RPMI7951 (cell line): ENCODE measurements around the gene ID3. TPM values are rescaled to one million over a fixed set of nuclear protein-coding genes. Genes with fewer than 3 reads are reported as not detected.
A peak's percentile ranks its signal among the peaks of the same experiment; 100 is the strongest.

Experiments used
- DNase-seq: peaks from one replicate; pipeline ENCODE4 v3.0.0-alpha.2; 2012; ENCODE audit warnings: low read depth
- total RNA-seq: library from RNA; depleted of rRNA; stranded (reverse); fragments of >200 nt; shearing (Covaris generic); gene quantifications from 2 replicates; pipeline ENCODE4 v1.2.3, GENCODE V29; 2014; rRNA removed

ID3 gene, protein sequence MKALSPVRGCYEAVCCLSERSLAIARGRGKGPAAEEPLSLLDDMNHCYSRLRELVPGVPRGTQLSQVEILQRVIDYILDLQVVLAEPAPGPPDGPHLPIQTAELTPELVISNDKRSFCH
- total RNA-seq, result 83.1 and 90.8 TPM in 2 replicates

GRCh38 chr1:23559136-23559984, at the start of gene ID3:
ID3 (minus strand) TSS chr1:23559501; CDS start chr1:23559426, 75 bp downstream.
- peak; percentile 96 for DNase-seq

DNA sequence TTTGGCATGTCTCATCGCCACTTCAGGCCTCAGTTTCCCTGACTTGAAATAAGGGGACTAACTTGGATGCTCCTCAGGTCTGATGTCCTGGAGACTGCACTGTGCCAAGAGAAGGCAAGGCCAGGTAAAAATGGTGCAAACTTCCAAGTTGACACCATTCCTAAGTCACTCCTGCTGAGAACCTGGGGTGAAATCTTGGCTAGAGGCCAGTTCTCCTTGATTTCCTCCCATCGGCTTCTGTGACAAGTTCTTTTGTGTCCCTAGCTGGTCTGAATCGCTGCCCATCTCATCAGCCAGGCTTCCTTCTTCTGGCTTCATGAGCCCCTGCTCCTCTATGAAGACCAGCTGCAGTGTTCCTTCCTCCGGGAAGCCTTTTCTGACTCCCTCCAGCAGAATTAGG, 48.6 kb upstream of the ID3 start:
- DNase-seq, result no peak

DNA sequence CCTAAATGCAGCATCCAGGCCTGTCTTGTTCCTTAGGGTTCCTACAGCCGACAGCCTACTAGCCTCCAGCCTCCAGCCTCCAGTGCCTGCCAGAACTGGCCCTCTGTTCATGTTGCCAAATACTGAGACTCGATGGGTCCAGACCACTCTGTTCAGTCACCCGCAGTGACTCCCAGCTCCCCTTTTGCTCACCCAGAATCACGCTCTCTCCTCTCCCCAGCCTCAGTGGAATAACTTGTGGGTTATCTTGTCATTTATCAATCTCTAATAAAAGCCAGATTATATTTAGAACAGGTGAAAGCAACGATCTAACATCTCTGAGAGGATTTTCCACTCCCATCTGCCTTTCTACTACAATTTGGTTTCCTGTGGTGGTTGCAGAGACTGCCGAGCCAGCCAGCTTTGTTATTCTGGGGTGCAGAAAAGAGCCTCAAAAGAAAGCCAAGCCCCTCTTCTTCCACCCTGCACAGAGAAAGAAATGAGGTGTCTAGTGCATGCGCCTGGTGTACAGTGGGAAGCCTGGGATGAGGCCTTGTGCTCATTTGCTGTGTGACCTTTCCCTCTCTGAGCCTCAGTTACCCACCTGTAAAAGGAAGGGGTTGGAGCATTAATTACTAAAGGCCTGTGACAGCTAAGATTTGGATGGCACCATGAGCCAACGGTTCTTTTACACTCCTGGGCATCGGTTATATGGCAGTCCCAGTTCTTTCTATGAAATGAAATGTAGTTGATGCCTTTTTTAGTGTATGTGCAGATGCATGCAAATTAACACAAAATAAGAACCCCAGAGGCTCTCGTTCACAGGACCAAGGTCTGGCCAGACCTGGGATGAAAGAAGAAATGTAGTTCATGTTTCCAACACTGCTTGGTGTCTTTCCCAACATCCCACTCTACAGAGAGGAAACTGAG, 42.9 kb upstream of the ID3 start:
- DNase-seq, result no peak

- DNase-seq, result no peak
Observed at GRCh38 chr1:23601135-23601967, 42.0 kb upstream of the ID3 start.

- DNase-seq, result no peak
Observed at GRCh38 chr1:23600283-23600682, 41.0 kb upstream of the ID3 start.

GRCh38 chr1:23599125-23599524, 39.8 kb upstream of the ID3 start:
- DNase-seq, result no peak

DNA sequence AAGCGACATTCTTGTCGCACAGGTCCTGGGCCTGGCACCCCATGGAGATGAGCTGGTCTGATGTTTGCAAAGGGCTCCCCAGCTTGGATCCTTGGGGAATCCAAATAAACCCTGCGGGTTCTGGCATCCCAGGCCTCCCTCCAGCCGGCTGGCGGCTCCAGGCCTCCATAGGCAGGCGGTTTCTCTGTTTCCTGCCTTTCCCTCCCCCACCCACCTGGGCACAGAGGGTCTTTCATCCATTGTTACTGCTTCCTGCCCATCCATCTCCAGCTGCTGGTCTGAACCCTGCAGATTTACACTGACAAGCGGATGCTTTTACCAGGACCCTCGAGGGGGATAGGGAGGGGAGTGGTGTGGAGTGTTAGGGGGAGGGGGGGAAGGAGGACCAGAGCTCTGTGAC, 39.1 kb upstream of the ID3 start:
- no peak for DNase-seq

- no peak for DNase-seq
Observed at GRCh38 chr1:23597635-23598388, 38.5 kb upstream of the ID3 start.

- DNase-seq, result no peak
Observed at GRCh38 chr1:23596382-23597358, 37.4 kb upstream of the ID3 start.

GRCh38 chr1:23594927-23595353, 35.6 kb upstream of the ID3 start:
- no peak for DNase-seq

DNA sequence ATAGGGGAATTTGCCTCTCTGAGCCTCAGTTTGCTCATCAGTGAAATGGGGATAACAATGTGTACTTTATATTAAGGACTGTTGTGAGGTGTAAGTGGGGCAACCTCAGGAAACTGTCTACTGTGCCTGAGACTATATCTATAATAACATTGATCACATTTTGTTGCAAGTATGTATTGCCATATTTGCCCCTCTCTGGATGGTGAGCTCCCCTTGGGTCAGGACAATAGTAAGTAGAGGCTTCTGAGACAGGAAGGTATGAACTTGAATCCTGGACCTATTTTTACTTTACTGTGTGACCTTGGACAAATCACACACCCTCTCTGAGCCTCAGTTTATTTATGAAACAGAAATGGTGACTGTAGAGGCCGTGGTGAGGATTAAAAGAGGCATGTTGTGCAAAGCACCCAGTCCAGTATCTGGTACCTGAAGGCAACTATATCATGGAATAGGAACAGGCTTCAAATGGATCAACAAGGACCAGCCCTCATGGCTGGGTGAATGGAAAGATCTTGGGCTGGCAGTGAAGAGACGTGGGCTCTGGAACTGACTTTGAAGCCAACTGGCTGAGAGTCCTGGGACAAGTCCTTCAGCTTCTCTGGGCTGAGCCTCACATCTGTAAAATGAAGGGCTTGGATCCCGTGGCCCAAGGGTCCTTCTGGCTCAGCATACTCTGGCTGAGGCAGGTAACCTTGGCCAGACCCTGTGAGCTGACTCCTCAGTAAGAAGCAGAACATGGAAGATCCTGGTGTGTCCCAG, 35.0 kb upstream of the ID3 start:
- no peak for DNase-seq

GRCh38 chr1:23593556-23594148, 34.4 kb upstream of the ID3 start:
- DNase-seq, result peak; percentile 70

DNA sequence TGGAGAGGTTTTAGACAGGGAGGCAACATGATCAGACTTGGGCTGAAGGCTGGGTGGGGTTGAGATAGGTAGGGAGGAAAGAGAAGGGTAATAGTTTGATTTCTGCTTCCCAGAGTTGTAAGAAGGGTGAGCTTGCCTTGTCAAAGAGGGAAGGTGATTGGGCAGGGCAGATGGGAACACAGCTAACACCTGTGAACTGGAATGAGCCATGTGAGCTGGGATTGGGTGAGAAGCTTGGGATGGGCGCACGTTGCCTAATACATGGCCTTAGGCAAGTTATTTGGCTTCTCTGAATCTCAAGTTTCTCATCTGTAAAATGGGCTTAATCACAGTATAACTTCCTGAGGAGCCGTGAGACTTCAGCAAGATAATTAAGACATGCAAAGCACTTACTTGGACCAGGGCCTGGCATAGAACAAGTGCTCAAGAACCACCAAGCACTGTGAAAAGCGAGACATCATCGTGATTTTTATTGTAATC, 33.8 kb upstream of the ID3 start:
- DNase-seq, result no peak

DNA sequence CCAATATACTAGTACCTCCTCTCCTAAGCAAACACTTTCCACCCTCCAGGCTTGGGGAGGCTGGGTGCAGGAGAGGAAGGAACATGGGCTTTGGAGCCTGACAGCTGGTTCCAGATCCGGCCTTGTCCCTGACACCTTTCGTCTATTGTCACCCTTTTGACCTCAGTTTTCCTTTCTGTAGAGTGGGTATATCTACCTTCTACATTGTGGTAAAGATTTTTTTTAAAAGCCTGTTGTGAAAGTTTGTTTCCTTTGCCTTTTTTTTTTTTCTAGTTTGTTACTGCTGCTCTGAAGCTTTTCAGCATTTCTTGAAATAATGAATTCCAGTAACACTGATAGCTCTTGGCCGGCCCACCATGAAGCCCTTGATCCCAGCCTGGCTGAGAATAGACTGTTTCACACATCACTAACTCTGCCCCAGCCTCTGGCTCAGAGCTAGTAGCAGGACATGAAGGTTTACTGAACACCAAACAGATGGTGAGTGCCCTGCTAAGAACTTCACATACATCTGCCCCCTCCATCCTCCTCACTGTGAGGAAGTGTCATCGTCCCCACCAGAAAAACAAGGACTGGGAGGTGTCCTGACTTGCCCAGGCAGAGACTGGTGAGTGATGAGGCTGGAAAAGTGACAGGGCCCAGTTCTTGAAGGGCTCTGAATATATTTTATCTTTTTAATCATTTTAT, 33.0 kb upstream of the ID3 start:
- no peak for DNase-seq

DNA sequence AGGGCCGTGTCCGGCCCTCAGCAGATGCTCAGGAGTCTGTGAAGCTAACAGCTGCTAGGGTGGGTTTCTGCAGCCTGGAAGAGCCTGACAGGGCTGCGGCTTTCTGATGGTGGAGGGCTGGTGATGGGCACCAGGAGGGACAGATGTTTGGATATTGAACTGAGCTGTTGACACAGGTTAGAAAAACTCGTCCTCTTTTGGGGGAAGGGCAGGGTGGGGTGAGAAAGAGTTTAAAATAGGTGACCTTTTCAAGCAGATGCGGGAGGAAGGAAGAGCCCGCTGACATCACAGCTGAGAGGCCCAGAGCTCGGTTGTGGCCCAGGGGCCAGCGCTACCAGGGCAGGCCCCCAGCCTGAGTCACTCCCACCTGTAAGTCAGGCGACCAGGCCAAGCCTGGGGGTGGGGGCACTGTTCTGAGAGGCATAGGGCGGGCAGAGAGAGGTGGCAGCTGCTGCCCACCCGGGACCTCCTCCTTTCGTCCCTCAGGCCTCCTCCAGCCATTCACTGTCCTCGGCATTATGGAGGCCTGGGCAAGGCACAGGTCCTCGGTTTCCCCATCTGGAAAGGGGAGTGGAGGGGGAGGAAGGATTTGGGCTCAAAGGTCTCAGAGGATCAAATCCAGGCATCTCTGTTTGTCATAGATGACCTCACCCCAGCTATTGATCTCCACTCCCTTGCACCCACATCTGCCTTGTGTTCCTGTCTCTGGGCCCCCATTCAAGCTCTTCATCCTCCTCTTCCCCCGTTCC, 32.3 kb upstream of the ID3 start:
- no peak for DNase-seq

DNA sequence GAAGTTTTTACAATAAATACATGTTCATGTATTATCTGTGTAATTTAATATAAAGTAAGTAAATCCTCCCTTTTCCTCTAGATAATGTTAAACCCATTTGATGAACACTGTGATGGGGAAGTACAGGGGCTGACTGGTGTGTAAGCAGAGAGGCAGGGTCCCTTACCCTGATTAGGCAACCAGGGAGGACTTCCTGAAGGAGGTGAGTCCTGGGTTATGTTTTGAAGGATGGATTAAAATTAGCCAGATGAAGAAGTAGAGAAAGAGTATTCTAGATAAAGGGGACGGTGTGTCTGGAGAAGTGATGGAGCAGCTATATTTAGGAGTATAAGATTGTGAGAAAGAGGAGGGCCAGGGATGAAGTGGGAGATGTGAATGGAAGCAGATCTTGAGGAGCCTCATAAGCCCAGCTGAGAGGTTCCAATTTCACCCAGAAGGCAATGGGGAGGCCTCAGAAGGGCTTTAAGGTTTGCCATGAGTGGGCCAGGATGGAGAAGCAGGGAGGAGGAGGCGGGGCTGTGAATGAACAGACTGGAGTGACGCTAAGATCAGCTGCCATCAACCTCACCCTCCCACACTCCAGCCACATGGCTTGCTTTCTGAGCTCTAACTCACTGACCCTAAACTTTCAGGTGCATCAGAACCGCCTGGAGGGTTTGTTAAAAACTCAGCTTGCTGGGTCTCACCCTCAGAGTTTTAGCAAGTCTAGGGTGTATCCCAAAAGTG, 30.9 kb upstream of the ID3 start:
- DNase-seq, result no peak
